Neural crest cell (in vitro differentiated cells): Measurements from ENCODE around the gene SLC6A19. TPM values are rescaled to one million over a fixed set of nuclear protein-coding genes. Genes with fewer than 3 reads are reported as not detected.
A peak's percentile ranks its signal among the peaks of the same experiment; 100 is the strongest.

Experiments used
- DNase-seq: peaks from one replicate; pipeline ENCODE4 v3.0.0; 2021; ENCODE audit warnings: low read depth, mixed read lengths, low spot score
- H3K27ac Mint-ChIP-seq: one replicate; pipeline ENCODE4 v1.8.0; 2021; ENCODE audit warnings: mild to moderate bottlenecking, mixed read lengths; ENCODE audit not compliant: unreplicated experiment
- H3K27me3 Mint-ChIP-seq: 2 replicates; pipeline ENCODE4 v1.8.0; 2021; ENCODE audit warnings: low read depth, mild to moderate bottlenecking, mixed read lengths
- H3K36me3 Mint-ChIP-seq: 2 replicates; pipeline ENCODE4 v1.8.0; 2021; ENCODE audit warnings: low read depth, mild to moderate bottlenecking, mixed read lengths
- H3K4me1 Mint-ChIP-seq: 2 replicates; pipeline ENCODE4 v1.8.0; 2021; ENCODE audit warnings: mixed read lengths
- H3K4me3 Mint-ChIP-seq: one replicate; pipeline ENCODE4 v1.8.0; 2021; ENCODE audit warnings: mild to moderate bottlenecking, mixed read lengths
- H3K9me3 Mint-ChIP-seq: 2 replicates; pipeline ENCODE4 v1.8.0; 2021; ENCODE audit warnings: mixed read lengths
- total RNA-seq: library from RNA; stranded (reverse); gene quantifications from 2 replicates; pipeline ENCODE4 v1.2.1, GENCODE V29; 2021
- TF ChIP-seq, protein P1 (sequence below): fragments of 200-600 bp; sonication (generic); conservative IDR thresholded peaks from 2 replicates; pipeline ENCODE4 v1.5.0; 2021; ENCODE audit warnings: antibody characterized with exemption, mild to moderate bottlenecking

SLC6A19 gene
- total RNA-seq, 1 donor from 2014 or later, result not detected

DNA sequence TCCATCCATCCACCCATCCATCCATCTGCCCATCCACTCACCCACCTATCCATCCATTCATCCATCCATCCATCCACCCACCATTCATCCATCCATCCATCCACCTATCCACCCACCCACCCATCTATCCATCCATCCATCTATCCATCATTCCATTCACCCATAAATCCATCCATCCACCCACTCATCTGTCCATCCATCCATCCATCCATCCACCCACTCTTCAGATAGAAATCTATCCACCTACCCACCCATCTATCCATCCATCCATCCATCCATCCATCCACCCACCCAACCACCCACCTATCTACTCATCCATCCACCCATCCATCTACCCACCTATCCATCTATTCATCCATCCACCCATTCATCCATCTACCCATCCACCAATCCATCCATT lies 35.0 kb upstream of the SLC6A19 start:
- TF ChIP-seq, protein P1, sequence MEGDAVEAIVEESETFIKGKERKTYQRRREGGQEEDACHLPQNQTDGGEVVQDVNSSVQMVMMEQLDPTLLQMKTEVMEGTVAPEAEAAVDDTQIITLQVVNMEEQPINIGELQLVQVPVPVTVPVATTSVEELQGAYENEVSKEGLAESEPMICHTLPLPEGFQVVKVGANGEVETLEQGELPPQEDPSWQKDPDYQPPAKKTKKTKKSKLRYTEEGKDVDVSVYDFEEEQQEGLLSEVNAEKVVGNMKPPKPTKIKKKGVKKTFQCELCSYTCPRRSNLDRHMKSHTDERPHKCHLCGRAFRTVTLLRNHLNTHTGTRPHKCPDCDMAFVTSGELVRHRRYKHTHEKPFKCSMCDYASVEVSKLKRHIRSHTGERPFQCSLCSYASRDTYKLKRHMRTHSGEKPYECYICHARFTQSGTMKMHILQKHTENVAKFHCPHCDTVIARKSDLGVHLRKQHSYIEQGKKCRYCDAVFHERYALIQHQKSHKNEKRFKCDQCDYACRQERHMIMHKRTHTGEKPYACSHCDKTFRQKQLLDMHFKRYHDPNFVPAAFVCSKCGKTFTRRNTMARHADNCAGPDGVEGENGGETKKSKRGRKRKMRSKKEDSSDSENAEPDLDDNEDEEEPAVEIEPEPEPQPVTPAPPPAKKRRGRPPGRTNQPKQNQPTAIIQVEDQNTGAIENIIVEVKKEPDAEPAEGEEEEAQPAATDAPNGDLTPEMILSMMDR, result no peak
- Mint-ChIP-seq H3K4me1 (peaks cover 18% of the 10 kb centered on the region), H3K4me3 (no peak overlapping the region), H3K9me3 (no peaks in the 10 kb centered on the region), H3K27ac (no peak overlapping the region), H3K27me3 (no peaks in the 10 kb centered on the region), H3K36me3 (no peaks in the 10 kb centered on the region)
- no peak for DNase-seq

DNA sequence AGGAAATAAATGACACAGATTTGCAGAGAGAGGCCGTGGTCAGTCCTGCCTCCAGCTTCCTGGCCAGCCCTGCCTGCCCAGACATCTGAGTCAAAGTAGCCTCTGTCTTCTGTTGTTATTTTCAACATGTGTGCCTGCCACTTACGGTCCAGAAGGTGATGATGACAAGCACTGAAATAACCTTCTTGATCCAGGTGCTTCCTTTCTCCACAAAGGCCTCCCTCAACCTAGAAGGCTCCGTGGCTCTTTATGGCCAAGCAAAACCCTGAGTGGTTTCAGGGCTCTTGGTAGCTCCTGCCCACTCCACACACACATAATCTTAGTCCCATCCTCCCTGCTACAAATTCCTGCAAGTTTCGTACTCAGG lies 34.1 kb upstream of the SLC6A19 start:
- Mint-ChIP-seq H3K4me3 (no peak overlapping the region), H3K27ac (no peak overlapping the region), H3K27me3 (no peaks in the 10 kb centered on the region), H3K4me1 (peaks cover 18% of the 10 kb centered on the region), H3K36me3 (no peaks in the 10 kb centered on the region), H3K9me3 (no peaks in the 10 kb centered on the region)
- DNase-seq, result no peak
- TF ChIP-seq, protein P1, result no peak

DNA sequence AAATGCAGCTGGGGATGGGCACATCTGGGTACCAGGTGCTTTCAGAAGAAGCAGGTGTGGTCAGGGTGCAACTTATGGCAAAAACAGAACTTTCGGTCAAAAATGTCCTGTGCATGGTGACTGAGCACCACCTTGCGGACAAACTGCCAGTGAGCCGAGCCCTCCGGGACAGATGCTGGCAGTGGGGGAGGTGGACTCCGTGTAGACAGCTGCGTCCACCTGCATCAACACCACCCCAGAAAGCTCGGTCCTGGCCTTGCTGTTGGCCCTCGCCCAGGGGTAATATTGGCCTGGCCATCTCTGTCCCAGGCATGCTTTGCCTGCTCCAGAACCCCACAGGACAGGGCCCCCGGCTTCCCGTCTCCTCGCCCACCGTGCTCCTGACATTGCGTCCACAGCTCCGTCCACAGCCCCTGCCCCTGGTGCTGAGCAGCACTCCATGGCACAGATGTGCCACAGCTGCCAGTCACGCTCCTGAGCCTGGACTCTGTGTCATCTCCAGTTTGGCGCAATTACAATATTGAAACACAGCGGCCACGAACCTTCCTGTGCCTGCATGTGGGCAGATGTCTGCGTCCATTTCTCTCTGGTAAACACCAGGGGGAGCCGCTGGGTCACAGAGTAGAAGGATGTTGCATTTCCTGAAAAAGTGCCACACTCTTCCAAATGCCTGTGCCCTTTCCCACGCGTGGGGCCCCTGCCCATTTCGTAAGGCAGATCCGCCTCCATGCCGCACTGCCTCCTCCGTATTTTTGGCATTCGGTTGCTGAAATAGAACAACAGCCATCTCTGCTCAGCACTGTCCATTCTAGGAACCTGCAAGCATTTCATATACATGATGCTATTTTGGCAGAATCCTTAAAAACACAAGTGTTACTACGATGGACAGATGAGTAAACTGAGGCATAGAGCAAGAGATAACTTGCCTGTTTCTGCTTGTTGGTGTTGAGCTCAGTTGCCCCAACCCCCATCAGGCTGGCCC lies 33.4 kb upstream of the SLC6A19 start:
- Mint-ChIP-seq H3K27ac (no peak overlapping the region), H3K27me3 (no peaks in the 10 kb centered on the region), H3K4me1 (peaks cover 18% of the 10 kb centered on the region), H3K36me3 (no peaks in the 10 kb centered on the region), H3K4me3 (peak overlapping the region; percentile 48), H3K9me3 (no peaks in the 10 kb centered on the region)
- DNase-seq, result peak; percentile 77
- TF ChIP-seq, protein P1, result peak; percentile 74

DNA sequence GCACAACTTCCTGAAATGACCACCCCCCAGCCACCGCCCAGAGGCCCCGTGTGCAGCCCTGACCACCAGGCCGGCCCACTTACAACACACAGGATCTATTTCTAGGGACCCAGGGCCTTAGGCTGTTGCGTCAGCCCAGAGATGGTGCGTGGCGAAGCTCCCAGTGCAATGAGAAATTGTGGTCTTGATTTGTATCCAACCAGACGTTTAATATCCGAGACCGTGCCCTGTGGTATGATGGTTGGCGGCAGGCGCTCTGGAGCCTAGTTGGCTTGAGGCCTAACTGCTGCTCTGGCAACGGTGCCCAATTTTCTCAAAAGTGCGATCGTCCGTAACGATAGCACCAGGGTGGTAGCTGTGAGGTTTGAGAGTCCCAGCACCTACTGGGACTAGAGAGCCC lies 32.6 kb upstream of the SLC6A19 start:
- no peaks in the 10 kb centered on the region for H3K27me3 Mint-ChIP-seq
- H3K4me1 Mint-ChIP-seq, result peaks cover 18% of the 10 kb centered on the region
- H3K4me3 Mint-ChIP-seq, result no peak overlapping the region
- no peaks in the 10 kb centered on the region for H3K9me3 Mint-ChIP-seq
- DNase-seq, result no peak
- no peak overlapping the region for H3K27ac Mint-ChIP-seq
- TF ChIP-seq, protein P1, result no peak
- no peaks in the 10 kb centered on the region for H3K36me3 Mint-ChIP-seq

DNA sequence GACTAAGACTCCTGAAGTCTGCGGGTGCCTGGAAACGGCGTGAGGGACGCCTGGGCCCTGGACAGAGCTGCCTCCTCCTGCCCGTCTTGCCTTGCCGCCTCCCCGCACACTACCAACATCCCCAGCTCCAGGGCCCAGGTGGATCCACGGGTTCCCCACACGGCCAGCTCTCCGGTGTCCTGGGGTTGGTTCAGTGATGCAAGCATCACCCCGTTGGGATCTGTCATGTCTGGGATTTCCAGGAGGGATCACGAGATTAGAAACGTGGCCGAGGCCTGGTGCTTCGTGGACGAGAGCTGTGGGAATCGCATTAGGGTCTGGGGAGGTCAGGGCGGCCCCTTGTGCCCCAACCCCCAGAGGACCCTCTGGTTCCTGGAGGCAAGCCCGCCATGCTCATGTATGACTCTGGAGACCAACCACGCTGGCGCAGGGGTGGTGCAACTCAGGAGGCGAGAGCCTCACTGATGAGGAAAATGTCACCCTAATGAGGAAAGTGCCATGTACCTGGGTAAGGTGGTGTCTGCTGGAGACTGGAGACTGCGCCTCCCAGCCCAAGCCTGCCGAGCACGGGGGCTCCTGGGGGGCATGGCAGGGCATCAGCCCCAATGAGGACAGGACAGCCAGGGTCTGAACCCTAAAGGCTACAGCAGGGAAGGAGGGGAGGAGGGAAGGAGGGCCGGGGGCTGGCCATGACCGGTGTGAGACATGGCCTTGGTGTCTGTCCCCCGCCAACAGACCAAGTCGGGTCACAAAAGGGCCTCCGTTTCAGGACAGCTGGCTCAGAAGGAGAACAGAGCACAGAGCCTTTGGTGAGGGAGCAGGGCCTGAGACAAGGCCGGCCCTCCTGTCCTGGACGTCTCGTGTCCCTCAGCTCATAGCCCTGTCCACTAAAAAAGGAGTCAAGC lies 31.9 kb upstream of the SLC6A19 start:
- Mint-ChIP-seq H3K36me3 (no peaks in the 10 kb centered on the region), H3K4me1 (peaks cover 19% of the 10 kb centered on the region), H3K9me3 (no peaks in the 10 kb centered on the region), H3K4me3 (no peak overlapping the region), H3K27ac (no peak overlapping the region), H3K27me3 (no peaks in the 10 kb centered on the region)
- no peak for DNase-seq
- TF ChIP-seq, protein P1, result no peak
